Loucy (cell line): ENCODE data around the gene ADGRE1.
A peak's percentile ranks its signal among the peaks of the same experiment; 100 is the strongest.
"Not testable (repeated sequence)": the region's sequence is repeated elsewhere in the genome, so short reads cannot be mapped to it uniquely, and the experiment has no call there.

ENCODE experiments used
- H2AFZ ChIP-seq: fragments of 200-600 bp; sonication (generic); 2 replicates; pipeline ENCODE4 v1.6.0; 2016; ENCODE audit warnings: antibody characterized with exemption, mild to moderate bottlenecking, low read length, moderate library complexity
- H3F3A ChIP-seq: fragments of 200-600 bp; 2 replicates; pipeline ENCODE4 v1.6.0; 2016; ENCODE audit warnings: antibody characterized with exemption, low read depth, mild to moderate bottlenecking
- H3K27me3 ChIP-seq: fragments of 200-600 bp; sonication (generic); 2 replicates; pipeline ENCODE4 v1.6.1; 2014; ENCODE audit warnings: low read length, mild to moderate bottlenecking; ENCODE audit not compliant: insufficient read depth, poor library complexity, severe bottlenecking
- H3K36me3 ChIP-seq: fragments of 200-600 bp; sonication (generic); 2 replicates; pipeline ENCODE4 v1.6.1; 2016; ENCODE audit warnings: low read length; ENCODE audit not compliant: insufficient read depth
- H3K4me1 ChIP-seq: fragments of 200-600 bp; sonication (generic); 2 replicates; pipeline ENCODE4 v1.5.1; 2014; ENCODE audit warnings: low read length, mild to moderate bottlenecking; ENCODE audit not compliant: insufficient read depth, poor library complexity, severe bottlenecking
- H3K4me2 ChIP-seq: fragments of 200-600 bp; sonication (generic); 2 replicates; pipeline ENCODE4 v1.6.0; 2014; ENCODE audit warnings: antibody characterized with exemption, low read length, low read depth, mild to moderate bottlenecking; ENCODE audit not compliant: poor library complexity, severe bottlenecking
- H3K4me3 ChIP-seq: fragments of 200-600 bp; sonication (generic); 2 replicates; pipeline ENCODE4 v1.5.1; 2014; ENCODE audit warnings: low read length, mild to moderate bottlenecking, mixed read lengths; ENCODE audit not compliant: poor library complexity, severe bottlenecking
- H3K79me2 ChIP-seq: fragments of 200-600 bp; sonication (generic); 2 replicates; pipeline ENCODE4 v1.6.1; 2014; ENCODE audit warnings: low read length; ENCODE audit not compliant: insufficient read depth
- H3K9ac ChIP-seq: fragments of 200-600 bp; sonication (generic); 2 replicates; pipeline ENCODE4 v1.6.0; 2014; ENCODE audit warnings: mild to moderate bottlenecking, low read depth, low read length, moderate library complexity; ENCODE audit not compliant: poor library complexity, severe bottlenecking
- H3K9me2 ChIP-seq: fragments of 200-600 bp; sonication (generic); replicated peaks from 2 replicates; pipeline ENCODE4 v1.6.1; 2016; ENCODE audit warnings: low read depth, low read length, mixed read lengths
- H3K9me3 ChIP-seq: fragments of 200-600 bp; sonication (generic); 2 replicates; pipeline ENCODE4 v1.6.1; 2014; ENCODE audit warnings: mild to moderate bottlenecking, antibody characterized with exemption, low read length, low read depth; ENCODE audit not compliant: insufficient read depth
- H4K20me1 ChIP-seq: fragments of 200-600 bp; sonication (generic); 2 replicates; pipeline ENCODE4 v1.6.0; 2014; ENCODE audit warnings: antibody characterized with exemption, low read length, mild to moderate bottlenecking; ENCODE audit not compliant: insufficient read depth, poor library complexity, severe bottlenecking
- CTCF ChIP-seq: fragments of 200-600 bp; sonication (generic); conservative IDR thresholded peaks from 2 replicates; pipeline ENCODE4 v1.5.1; 2014; ENCODE audit warnings: mild to moderate bottlenecking, antibody characterized with exemption, low read length
- EZH2phosphoT487 ChIP-seq: fragments of 200-600 bp; IDR thresholded peaks from 2 replicates; pipeline ENCODE4 v1.6.1; 2018; ENCODE audit warnings: antibody characterized with exemption, mild to moderate bottlenecking, moderate library complexity, borderline replicate concordance

ADGRE1 gene

DNA sequence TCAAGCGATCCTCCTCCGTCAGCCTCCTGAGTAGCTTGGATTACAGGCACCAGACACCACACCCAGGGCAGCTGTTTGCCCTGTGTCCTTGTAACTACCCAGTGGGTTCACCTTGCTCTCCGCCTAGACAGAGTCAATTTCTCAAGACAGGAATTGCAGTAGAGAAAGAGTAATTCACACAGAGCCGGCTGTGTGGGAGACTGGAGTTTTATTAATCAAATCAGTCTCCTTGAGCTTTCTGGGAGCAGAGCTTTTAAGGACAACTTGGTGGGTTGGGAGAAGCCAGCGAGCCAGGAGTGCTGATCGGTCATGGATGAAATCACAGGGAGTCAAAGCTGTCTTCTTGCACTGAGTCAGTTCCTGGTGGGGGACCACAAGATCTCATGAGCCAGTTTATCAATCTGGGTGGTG lies 20.6 kb upstream of the ADGRE1 start:
- Histone ChIP-seq H3K4me3 (no peak overlapping the region), H3K4me1 (peaks cover 10% of the 10 kb centered on the region), H3K9me2 (no peaks in the 10 kb centered on the region), H2AFZ (peak overlapping the region; percentile 10; the same call in 1 of the 2 replicates), H3K9ac (peak overlapping the region; percentile 25), H3K36me3 (no peaks in the 10 kb centered on the region), H3K4me2 (no peak overlapping the region), H3F3A (no peaks in the 10 kb centered on the region), H3K79me2 (no peaks in the 10 kb centered on the region), H3K27me3 (no peaks in the 10 kb centered on the region), H3K9me3 (no peaks in the 10 kb centered on the region), H4K20me1 (no peaks in the 10 kb centered on the region)
- no peak for TF ChIP-seq CTCF
- TF ChIP-seq EZH2phosphoT487, result no peak

- Histone ChIP-seq H3K36me3 (no peaks in the 10 kb centered on the region), H3K9me2 (no peaks in the 10 kb centered on the region), H3K4me2 (no peak overlapping the region), H2AFZ (no peak overlapping the region), H3K9ac (peak overlapping the region; percentile 35), H3F3A (no peaks in the 10 kb centered on the region), H3K4me1 (peaks cover 10% of the 10 kb centered on the region), H3K27me3 (no peaks in the 10 kb centered on the region), H3K79me2 (no peaks in the 10 kb centered on the region), H4K20me1 (no peaks in the 10 kb centered on the region), H3K4me3 (no peak overlapping the region), H3K9me3 (no peaks in the 10 kb centered on the region)
- TF ChIP-seq CTCF (no peak), EZH2phosphoT487 (no peak)
These were observed 19.0 kb upstream of the ADGRE1 start for GRCh38 chr19:6868351-6868750.

- not testable (repeated sequence) for H3K9me3 ChIP-seq, H3K27me3 ChIP-seq, H3K9me2 ChIP-seq, H3F3A ChIP-seq, H3K9ac ChIP-seq, H4K20me1 ChIP-seq, H3K4me2 ChIP-seq, H3K36me3 ChIP-seq, H2AFZ ChIP-seq, H3K79me2 ChIP-seq, H3K4me3 ChIP-seq
- H3K4me1 ChIP-seq, result peaks cover 10% of the 10 kb centered on the region
These were observed 18.1 kb upstream of the ADGRE1 start for GRCh38 chr19:6869151-6869882.
